HEK293T (cell line): ENCODE results near the gene BCAS1.

Experiments used
- CTCF ChIA-PET: fragments of 350-600 bp; formaldehyde crosslinking; extraction: SDS; loops from one replicate; lab custom pipeline; 2021; ENCODE audit warnings: antibody characterized with exemption, inconsistent platforms; lab: Yijun Ruan, JAX
- POLR2A ChIA-PET: fragments of 350-600 bp; formaldehyde crosslinking; extraction: SDS; loops from one replicate; lab custom pipeline; 2020; ENCODE audit warnings: antibody characterized with exemption, inconsistent platforms; lab: Yijun Ruan, JAX
- DNase-seq: peaks from one replicate; pipeline ENCODE4 v3.0.0; 2012; ENCODE audit warnings: mixed read lengths; ENCODE audit errors: extremely low spot score
- ARNT ChIP-seq: fragments of 450-650 bp; IDR thresholded peaks from 2 replicates; pipeline ENCODE4 v1.6.1; 2017; ENCODE audit warnings: mild to moderate bottlenecking
- BHLHE40 ChIP-seq: fragments of 450-650 bp; IDR thresholded peaks from 2 replicates; pipeline ENCODE4 v1.6.1; 2016; ENCODE audit warnings: mild to moderate bottlenecking, moderate library complexity, borderline replicate concordance
- CTBP1 ChIP-seq: fragments of 450-650 bp; IDR thresholded peaks from 2 replicates; pipeline ENCODE4 v1.6.1; 2016; ENCODE audit warnings: borderline replicate concordance
- ELF4 ChIP-seq: fragments of 450-650 bp; IDR thresholded peaks from 2 replicates; pipeline ENCODE4 v1.6.1; 2017; ENCODE audit warnings: antibody characterized with exemption
- FOXA1 ChIP-seq: fragments of 450-650 bp; IDR thresholded peaks from 2 replicates; pipeline ENCODE4 v1.6.1; 2016; ENCODE audit warnings: mild to moderate bottlenecking
- FOXK2 ChIP-seq: fragments of 450-650 bp; IDR thresholded peaks from 2 replicates; pipeline ENCODE4 v1.6.1; 2016; ENCODE audit warnings: mild to moderate bottlenecking
- FOXM1 ChIP-seq: fragments of 450-650 bp; IDR thresholded peaks from 2 replicates; pipeline ENCODE4 v1.6.1; 2017; ENCODE audit warnings: mild to moderate bottlenecking, borderline replicate concordance
- HDGF ChIP-seq: fragments of 450-650 bp; IDR thresholded peaks from 2 replicates; pipeline ENCODE4 v1.6.1; 2017; ENCODE audit warnings: antibody characterized with exemption, borderline replicate concordance
- L3MBTL2 ChIP-seq: fragments of 450-650 bp; conservative IDR thresholded peaks from 2 replicates; pipeline ENCODE4 v1.6.1; 2016; ENCODE audit warnings: mild to moderate bottlenecking
- LEF1 ChIP-seq: fragments of 450-650 bp; IDR thresholded peaks from 2 replicates; pipeline ENCODE4 v1.6.1; 2017; ENCODE audit warnings: mild to moderate bottlenecking, borderline replicate concordance
- NFRKB ChIP-seq: fragments of 450-650 bp; IDR thresholded peaks from 2 replicates; pipeline ENCODE4 v1.6.1; 2016; ENCODE audit warnings: mild to moderate bottlenecking, moderate library complexity
- SP1 ChIP-seq: fragments of 450-650 bp; IDR thresholded peaks from 2 replicates; pipeline ENCODE4 v1.6.1; 2017
- SUZ12 ChIP-seq: fragments of 450-650 bp; IDR thresholded peaks from 2 replicates; pipeline ENCODE4 v1.6.1; 2016; ENCODE audit warnings: mild to moderate bottlenecking
- TARDBP ChIP-seq: fragments of 450-650 bp; IDR thresholded peaks from 2 replicates; pipeline ENCODE4 v1.6.1; 2016
- ZNF384 ChIP-seq: fragments of 450-650 bp; IDR thresholded peaks from 2 replicates; pipeline ENCODE4 v1.6.1; 2016
- TF ChIP-seq, protein P1 (sequence below): fragments of 450-650 bp; IDR thresholded peaks from 2 replicates; pipeline ENCODE4 v1.6.1; 2016

Gene BCAS1

DNA sequence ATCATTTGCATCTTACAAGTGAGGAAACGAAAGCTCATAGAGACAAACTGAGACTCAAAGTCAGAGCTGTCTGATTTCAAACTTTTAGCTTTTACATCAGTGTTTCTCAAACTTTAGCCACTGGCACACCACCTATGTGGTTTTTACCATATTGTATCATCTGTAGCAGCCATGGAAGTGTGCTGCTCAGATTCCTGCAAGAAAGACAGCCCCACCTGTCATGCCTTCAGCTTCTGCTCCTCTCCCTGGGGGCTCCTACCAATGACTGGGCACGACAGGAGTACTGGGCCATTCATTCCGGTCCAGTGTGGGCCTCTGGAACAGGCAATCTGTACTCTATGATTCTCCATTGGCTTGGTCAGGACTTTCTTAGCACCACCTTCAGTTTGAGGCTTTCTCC is 87.0 kb downstream of the BCAS1 start:
- TF ChIP-seq HDGF (no peak), FOXK2 (no peak), TARDBP (no peak)
- TF ChIP-seq, protein P1, sequence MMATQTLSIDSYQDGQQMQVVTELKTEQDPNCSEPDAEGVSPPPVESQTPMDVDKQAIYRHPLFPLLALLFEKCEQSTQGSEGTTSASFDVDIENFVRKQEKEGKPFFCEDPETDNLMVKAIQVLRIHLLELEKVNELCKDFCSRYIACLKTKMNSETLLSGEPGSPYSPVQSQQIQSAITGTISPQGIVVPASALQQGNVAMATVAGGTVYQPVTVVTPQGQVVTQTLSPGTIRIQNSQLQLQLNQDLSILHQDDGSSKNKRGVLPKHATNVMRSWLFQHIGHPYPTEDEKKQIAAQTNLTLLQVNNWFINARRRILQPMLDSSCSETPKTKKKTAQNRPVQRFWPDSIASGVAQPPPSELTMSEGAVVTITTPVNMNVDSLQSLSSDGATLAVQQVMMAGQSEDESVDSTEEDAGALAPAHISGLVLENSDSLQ, result no peak
- no peak for DNase-seq
- POLR2A ChIA-PET, result interaction anchor here (0.6 kb wide), 1 partner anchor 46 kb away, joined by 3 read pairs; no protein-coding TSS in a partner anchor
- CTCF ChIA-PET, result no interaction called here

DNA sequence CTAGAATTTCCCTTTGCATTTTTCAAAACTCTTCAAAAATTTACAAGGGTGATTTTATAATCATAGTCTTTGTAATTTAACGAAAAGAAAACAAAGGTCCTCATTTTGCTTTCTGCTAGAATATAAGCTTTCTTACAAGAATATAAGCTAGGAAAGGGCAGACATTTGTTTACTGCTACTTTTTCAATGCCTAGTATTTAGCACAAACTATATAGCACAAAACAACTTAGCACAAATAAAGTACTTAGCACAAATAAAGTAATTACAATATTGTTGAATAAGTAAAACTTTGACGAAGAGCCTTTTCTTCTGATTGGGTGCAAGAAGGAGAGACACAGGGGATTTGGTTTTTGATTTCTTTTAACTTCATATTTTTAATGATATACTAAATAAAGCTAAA is 87.8 kb downstream of the BCAS1 start:
- no peak for TF ChIP-seq FOXM1
- TF ChIP-seq, protein P1, result no peak
- TF ChIP-seq NFRKB, result no peak
- no peak for TF ChIP-seq ARNT
- no peak for TF ChIP-seq LEF1
- TF ChIP-seq HDGF, result no peak
- TF ChIP-seq ELF4, result no peak
- no peak for TF ChIP-seq FOXA1
- no peak for TF ChIP-seq BHLHE40
- TF ChIP-seq FOXK2, result no peak
- no peak for TF ChIP-seq SP1
- TF ChIP-seq CTBP1, result no peak
- TF ChIP-seq L3MBTL2, result no peak
- TF ChIP-seq TARDBP, result no peak
- ChIA-PET POLR2A (interaction anchor here (0.6 kb wide), 1 partner anchor 47 kb away, joined by 3 read pairs; no protein-coding TSS in a partner anchor), CTCF (no interaction called here)
- no peak for DNase-seq

- DNase-seq, result no peak
- CTCF ChIA-PET, result no interaction called here
- POLR2A ChIA-PET, result no interaction called here
- TF ChIP-seq L3MBTL2, result no peak
- no peak for TF ChIP-seq LEF1
- TF ChIP-seq BHLHE40, result no peak
- TF ChIP-seq CTBP1, result no peak
- no peak for TF ChIP-seq ZNF384
- TF ChIP-seq SP1, result no peak
- no peak for TF ChIP-seq SUZ12
Measured at GRCh38 chr20:53981752-53982437, 88.5 kb downstream of the BCAS1 start.

- TF ChIP-seq ZNF384 (no peak), ARNT (no peak), SP1 (no peak), LEF1 (no peak), L3MBTL2 (no peak), FOXA1 (no peak), SUZ12 (no peak), BHLHE40 (no peak), NFRKB (no peak), FOXM1 (no peak), ELF4 (no peak), FOXK2 (no peak), CTBP1 (no peak), HDGF (no peak), TARDBP (no peak)
- TF ChIP-seq, protein P1, result no peak
- DNase-seq, result no peak
- ChIA-PET CTCF (no interaction called here), POLR2A (no interaction called here)
Measured at GRCh38 chr20:53981130-53981529, 89.3 kb downstream of the BCAS1 start.

GRCh38 chr20:53980031-53980465 is 90.3 kb downstream of the BCAS1 start:
- POLR2A ChIA-PET, result no interaction called here
- no peak for TF ChIP-seq CTBP1
- TF ChIP-seq, protein P1, result no peak
- TF ChIP-seq LEF1, result no peak
- no peak for TF ChIP-seq TARDBP
- no peak for TF ChIP-seq FOXM1
- TF ChIP-seq SUZ12, result no peak
- TF ChIP-seq ELF4, result no peak
- no peak for TF ChIP-seq HDGF
- no peak for TF ChIP-seq L3MBTL2
- no peak for TF ChIP-seq BHLHE40
- no peak for TF ChIP-seq SP1
- TF ChIP-seq FOXK2, result no peak
- no peak for TF ChIP-seq ARNT
- no peak for TF ChIP-seq ZNF384
- TF ChIP-seq NFRKB, result no peak
- no peak for TF ChIP-seq FOXA1
- no peak for DNase-seq
- CTCF ChIA-PET, result no interaction called here

DNA sequence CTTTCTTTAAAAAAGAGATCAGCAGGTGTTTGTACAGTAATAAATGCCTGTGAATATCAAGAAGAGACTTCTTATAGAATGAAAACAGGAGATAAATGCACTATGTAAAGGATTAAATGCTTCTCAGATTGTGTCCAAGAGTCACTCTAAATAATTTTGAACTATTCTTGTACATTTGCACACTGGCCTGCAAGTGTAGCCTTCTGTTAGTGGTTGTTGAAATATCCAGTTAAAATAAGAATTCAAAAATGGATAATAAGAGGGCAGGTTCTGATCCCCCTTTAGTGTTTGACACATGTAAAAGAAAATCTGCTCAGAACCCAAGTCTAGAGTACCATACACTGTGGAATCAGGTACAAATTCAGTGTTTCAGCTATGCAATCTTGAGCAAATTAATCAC is 91.9 kb downstream of the BCAS1 start:
- ChIA-PET POLR2A (no interaction called here), CTCF (no interaction called here)
- TF ChIP-seq ELF4 (no peak), BHLHE40 (no peak), CTBP1 (no peak), FOXM1 (no peak), TARDBP (no peak), FOXA1 (no peak), ARNT (no peak), L3MBTL2 (no peak)
- TF ChIP-seq, protein P1, result no peak
- no peak for DNase-seq
